C4-2B (cell line): ENCODE results near the gene ATP1A2.

Experiments used
- H3K27ac ChIP-seq: fragments of 450-650 bp; 2 replicates; pipeline ENCODE4 v1.5.1; 2017
- ZFX ChIP-seq: fragments of 450-650 bp; IDR thresholded peaks from 2 replicates; pipeline ENCODE4 v1.6.1; 2017
- TF ChIP-seq, protein P1 (sequence below): fragments of 450-650 bp; conservative IDR thresholded peaks from 2 replicates; pipeline ENCODE4 v1.5.1; 2017; ENCODE audit warnings: mild to moderate bottlenecking

Gene ATP1A2

DNA sequence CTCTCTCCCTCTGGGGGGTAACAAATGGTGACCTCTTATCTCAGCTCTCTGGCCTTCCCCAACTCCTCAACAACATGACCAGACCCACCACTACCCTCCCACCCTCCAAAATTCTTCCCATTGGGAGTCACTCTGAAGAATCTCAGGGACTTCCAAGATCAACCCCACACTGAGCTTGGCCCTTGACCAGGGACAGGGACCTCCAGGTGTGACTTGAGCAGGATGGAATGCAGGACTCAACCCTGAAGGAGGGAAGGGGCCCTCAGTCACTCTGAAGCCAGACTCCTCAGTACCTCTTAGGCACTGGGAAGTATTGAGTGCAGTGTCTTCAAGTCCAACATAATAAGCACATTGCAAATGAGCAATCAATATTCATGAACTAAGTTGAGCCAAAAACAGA lies 76.7 kb downstream of the ATP1A2 start:
- TF ChIP-seq ZFX = no peak
- TF ChIP-seq, protein P1, sequence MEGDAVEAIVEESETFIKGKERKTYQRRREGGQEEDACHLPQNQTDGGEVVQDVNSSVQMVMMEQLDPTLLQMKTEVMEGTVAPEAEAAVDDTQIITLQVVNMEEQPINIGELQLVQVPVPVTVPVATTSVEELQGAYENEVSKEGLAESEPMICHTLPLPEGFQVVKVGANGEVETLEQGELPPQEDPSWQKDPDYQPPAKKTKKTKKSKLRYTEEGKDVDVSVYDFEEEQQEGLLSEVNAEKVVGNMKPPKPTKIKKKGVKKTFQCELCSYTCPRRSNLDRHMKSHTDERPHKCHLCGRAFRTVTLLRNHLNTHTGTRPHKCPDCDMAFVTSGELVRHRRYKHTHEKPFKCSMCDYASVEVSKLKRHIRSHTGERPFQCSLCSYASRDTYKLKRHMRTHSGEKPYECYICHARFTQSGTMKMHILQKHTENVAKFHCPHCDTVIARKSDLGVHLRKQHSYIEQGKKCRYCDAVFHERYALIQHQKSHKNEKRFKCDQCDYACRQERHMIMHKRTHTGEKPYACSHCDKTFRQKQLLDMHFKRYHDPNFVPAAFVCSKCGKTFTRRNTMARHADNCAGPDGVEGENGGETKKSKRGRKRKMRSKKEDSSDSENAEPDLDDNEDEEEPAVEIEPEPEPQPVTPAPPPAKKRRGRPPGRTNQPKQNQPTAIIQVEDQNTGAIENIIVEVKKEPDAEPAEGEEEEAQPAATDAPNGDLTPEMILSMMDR = no peak
- no peak overlapping the region for H3K27ac ChIP-seq
